ENCODE data around the gene CAMK1D.

DNA sequence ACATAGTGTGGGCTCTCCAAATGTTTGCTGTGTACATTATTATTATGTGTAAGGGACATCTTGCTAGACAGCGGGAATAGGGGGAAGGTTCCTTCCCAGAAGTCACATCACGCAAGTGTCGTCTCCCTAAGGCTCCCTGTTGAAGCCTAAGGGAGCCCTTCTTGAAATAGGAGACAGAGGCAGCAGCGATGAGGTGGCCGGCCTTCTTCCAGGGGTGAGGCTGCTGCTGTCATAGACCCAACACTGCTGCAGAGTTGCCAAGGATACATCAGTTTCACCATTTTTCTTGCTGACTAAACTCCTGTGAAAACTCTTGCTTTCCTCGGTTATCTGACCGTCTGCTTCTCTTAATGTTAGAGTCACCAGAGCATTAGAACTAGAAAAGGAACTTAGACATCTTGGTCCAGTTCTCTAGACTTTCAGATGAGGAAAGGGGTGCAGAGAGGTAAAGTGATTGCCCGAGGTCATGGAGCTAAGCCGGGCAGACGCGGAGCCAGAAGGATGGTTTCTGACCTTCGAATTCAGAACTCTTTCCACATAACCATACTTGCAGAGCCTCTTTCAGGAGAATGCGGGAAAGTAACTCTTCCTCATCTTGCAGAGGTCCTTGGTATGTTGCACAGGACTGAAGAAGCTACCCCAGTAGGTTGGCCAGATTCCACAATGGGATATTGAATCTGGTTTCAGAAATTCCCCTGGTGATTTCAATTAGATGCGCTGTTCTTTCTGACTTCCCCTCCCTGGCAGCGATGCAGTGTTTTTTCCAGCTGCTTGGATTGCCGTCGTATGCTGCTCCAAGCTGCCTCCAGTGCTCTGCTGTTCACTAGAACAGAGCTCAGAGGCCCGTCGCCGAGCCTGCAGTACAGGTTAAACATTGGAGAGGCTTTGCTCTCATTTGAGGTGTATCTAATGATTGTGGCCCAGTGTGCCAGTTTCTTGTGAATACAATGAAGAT lies 217.1 kb downstream of the CAMK1D start:
- TF ChIP-seq NFE2L2 (IDR thresholded peaks at IDR 0.05; ENCODE audit: low read depth, low read length) (no peak), SMC3 (IDR thresholded peaks at IDR 0.05; ENCODE audit: low read depth, low read length) (no peak), POLR2A (IDR thresholded peaks at IDR 0.05; ENCODE audit: low read depth, low read length) (no peak), CEBPB (IDR thresholded peaks at IDR 0.05; ENCODE audit: low read depth, low read length) (no peak), BHLHE40 (IDR thresholded peaks at IDR 0.05; ENCODE audit: low read depth, low read length) (no peak), MAZ (IDR thresholded peaks at IDR 0.05; ENCODE audit: borderline replicate concordance, low read depth, low read length) (no peak), MXI1 (IDR thresholded peaks at IDR 0.05; ENCODE audit: borderline replicate concordance, low read depth, low read length) (no peak), RAD21 (IDR thresholded peaks at IDR 0.05; ENCODE audit: low read length) (no peak), FOS (IDR thresholded peaks at IDR 0.05; ENCODE audit: low read depth, low read length) (no peak), CHD1 (IDR thresholded peaks at IDR 0.05; ENCODE audit: low read depth, low read length) (no peak), MAFK (IDR thresholded peaks at IDR 0.05; ENCODE audit: low read depth, low read length) (no peak)
- TF ChIP-seq, protein P1, sequence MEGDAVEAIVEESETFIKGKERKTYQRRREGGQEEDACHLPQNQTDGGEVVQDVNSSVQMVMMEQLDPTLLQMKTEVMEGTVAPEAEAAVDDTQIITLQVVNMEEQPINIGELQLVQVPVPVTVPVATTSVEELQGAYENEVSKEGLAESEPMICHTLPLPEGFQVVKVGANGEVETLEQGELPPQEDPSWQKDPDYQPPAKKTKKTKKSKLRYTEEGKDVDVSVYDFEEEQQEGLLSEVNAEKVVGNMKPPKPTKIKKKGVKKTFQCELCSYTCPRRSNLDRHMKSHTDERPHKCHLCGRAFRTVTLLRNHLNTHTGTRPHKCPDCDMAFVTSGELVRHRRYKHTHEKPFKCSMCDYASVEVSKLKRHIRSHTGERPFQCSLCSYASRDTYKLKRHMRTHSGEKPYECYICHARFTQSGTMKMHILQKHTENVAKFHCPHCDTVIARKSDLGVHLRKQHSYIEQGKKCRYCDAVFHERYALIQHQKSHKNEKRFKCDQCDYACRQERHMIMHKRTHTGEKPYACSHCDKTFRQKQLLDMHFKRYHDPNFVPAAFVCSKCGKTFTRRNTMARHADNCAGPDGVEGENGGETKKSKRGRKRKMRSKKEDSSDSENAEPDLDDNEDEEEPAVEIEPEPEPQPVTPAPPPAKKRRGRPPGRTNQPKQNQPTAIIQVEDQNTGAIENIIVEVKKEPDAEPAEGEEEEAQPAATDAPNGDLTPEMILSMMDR (conservative IDR thresholded peaks at IDR 0.05; ENCODE audit: low read depth, low read length), result no peak
- TF ChIP-seq, protein P2, sequence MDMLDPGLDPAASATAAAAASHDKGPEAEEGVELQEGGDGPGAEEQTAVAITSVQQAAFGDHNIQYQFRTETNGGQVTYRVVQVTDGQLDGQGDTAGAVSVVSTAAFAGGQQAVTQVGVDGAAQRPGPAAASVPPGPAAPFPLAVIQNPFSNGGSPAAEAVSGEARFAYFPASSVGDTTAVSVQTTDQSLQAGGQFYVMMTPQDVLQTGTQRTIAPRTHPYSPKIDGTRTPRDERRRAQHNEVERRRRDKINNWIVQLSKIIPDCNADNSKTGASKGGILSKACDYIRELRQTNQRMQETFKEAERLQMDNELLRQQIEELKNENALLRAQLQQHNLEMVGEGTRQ (IDR thresholded peaks at IDR 0.05; ENCODE audit: low read depth, low read length), result no peak

Measured in IMR-90 (cell line).